NCI-H146 (cell line): Measurements from ENCODE around the gene SYTL2.
"Not testable (repeated sequence)": the region's sequence is repeated elsewhere in the genome, so short reads cannot be mapped to it uniquely, and the experiment has no call there.

Experiments used
- DNase-seq: peaks from one replicate; lab custom pipeline; 2025; lab: John Stamatoyannopoulos, UW

SYTL2 gene, protein sequence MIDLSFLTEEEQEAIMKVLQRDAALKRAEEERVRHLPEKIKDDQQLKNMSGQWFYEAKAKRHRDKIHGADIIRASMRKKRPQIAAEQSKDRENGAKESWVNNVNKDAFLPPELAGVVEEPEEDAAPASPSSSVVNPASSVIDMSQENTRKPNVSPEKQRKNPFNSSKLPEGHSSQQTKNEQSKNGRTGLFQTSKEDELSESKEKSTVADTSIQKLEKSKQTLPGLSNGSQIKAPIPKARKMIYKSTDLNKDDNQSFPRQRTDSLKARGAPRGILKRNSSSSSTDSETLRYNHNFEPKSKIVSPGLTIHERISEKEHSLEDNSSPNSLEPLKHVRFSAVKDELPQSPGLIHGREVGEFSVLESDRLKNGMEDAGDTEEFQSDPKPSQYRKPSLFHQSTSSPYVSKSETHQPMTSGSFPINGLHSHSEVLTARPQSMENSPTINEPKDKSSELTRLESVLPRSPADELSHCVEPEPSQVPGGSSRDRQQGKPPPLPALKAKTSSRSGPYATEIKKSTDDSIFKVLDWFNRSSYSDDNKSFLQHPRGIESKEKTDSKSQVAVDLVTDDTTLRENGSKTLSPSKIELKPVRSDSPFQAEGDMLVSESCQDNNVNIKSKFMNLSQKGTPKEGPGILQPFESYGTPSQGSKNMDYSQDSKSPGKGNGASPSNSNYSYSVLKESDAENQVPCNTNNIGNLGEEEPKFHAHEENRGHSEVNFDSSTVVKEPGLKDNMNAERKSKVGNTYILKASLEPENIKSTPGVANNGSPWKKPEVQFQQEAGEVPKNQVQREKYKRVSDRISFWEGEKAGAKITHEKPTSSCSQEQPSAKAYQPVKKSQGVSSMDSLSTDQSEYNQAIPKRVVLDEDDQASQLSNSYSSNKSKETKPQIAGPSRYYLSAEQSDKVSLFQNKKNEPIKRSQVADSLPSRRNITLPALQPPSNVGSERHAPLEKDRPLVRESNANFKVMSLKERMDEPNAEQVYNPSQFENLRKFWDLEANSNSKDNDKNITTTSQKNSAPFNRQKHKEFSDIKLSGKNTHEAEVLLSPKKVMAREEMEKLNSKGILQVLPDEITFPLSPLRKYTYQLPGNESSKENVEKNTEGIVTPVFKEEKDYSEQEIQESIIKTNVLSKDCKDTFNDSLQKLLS (N-terminal part only)

DNA sequence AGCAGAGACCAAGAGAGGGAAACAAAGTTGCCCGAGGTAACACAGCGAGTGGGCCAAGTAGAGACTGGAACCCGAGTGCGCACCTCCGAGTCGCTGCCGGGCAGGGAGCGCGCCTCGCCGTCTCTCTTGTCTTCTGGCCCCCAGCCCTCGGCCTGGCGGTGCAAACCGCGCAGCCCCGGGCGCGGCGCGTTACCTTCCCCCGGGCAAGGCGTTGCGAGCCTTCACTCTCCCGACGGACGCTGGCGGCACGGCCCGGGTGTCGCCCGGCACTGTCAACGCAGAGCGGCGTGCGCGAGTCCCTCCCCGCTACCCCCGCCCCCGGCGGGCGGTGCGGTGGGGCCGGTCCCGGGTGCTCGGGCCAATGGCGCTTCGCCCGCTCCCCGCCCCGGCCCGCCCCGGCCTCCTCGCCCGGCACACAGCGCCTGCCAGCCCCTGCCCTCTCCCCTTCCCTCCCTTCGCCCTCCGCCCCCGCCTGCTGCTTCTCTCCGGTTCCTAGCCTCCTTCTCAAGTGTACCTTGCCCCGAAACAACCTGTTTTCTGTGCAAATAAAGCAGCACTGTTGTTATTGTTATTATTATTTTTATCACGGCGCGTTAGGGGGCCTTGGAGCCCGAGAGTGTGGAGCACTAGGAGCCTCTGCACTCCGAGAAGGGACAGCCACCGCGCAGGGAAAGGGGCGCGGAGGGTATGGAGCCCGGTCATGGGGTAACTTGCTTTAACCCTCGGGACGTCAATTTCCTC lies at the start of gene SYTL2:
Gene SYTL2 (minus strand): TSS at position 271 of the 741 bp plus-strand sequence. CDS start 53,416 bp downstream, outside the sequence.
- peak; percentile 73 for DNase-seq

DNA sequence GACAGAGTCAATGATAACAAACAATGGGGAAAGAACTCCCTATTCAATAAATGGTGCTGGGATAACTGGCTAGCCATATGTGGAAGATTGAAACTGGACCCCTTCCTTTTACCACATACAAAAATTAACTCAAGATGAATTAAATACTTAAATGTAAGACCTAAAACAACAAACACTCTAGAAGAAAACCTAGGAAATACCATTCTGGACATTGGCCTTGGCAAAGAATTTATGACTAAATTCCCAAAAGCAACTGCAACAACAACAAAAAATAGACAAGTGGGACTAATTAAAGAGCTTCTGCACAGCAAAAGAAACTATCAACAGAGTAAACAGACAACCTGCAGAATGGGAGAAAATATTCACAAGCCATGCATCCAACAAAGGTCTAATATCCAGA lies 48.6 kb upstream of the SYTL2 start:
- not testable (repeated sequence) for DNase-seq

DNA sequence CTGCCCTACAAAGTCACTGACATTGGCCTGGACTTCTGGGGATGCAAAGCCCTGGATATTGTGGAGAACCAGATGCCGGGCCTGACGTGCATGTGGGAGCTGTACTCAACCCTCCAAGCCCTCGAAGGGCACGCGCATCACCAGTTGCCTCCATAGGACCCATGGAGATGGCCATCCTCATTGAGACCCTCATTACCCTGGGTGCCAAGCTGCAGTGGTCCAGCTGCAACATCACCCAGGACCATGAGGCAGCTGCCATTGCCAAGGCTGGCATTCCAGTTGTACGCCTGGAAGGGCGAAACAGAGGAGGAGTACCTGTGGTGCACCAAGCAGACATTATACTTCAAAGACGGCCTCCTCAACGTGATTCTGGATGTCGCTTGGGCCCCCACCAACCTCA lies 46.2 kb upstream of the SYTL2 start:
- no peak for DNase-seq

DNA sequence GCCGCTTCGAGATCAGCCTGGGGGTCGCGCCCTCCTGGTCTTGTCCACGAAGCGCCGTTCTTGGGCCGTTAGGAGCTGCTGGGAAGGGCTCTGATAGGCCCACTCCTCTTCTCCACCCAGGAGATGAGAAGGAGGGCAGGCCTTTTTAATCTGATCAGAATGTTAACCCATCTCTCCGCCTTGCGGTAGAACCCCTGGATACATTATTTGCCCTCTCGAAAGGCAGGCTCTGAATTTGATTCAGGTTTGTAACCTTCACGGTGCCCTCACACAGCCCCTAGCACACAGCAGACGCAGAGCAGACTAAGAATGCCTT lies 44.4 kb upstream of the SYTL2 start, which contains the start of gene CCDC83:
Gene CCDC83 (plus strand): TSS at position 43 of the 316 bp plus-strand sequence. CDS start 9,741 bp downstream, outside the sequence.
- peak; percentile 43 for DNase-seq

DNA sequence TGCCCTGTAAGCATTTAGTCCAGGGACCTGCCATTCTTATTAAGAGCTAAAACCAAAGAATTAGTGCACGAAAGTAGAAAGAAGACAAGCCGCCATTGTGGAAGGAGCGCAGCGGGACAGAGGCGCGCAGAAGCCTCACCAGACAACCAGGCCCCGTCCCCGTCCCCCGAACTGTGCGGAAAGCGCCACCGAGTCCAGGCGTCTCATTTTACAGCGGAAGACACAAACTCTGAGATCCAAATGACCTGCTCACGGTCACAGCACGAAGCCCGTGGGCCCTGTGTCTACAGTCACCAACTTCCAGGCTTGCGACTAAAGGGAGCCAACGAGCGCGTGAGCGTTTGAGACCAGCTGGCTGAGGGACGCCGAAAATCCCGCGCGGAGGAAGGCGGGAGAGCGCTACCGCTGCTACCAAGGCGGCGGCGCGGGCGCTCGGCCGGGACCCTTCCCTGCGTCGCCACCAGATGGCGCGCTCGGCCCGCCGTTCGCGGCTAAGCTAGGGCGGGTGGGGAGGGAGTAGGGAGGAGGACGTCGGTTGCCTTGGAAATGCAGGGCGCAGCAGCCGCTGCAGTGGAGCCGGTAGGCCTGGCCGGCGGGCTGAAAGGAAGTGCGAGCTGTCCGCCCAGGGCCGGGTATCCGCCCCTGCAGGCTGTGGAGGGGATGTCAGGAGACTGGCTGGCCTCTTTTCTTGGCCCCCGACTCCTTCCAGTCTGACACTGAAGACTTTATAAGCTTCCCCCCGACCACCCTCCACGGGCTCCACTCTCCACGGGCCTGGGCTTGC lies 43.8 kb upstream of the SYTL2 start:
- DNase-seq: peak; percentile 95

DNA sequence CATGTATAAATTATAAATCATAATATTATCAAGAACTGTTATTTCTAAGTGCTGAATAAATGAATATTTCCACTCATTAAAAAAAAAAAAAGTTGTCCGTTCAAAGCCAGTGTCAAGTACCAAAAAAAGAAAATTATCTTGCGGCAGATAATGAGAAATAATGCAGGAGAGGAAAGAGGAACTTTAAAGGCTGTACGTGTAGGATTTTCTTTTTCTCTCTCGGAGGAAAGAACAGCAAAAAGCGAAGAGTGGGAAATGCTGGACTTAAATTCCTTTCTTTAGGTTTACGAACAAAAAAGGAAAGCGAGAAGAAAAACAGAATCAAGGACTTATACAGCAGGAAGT lies 43.2 kb upstream of the SYTL2 start:
- DNase-seq: no peak

DNA sequence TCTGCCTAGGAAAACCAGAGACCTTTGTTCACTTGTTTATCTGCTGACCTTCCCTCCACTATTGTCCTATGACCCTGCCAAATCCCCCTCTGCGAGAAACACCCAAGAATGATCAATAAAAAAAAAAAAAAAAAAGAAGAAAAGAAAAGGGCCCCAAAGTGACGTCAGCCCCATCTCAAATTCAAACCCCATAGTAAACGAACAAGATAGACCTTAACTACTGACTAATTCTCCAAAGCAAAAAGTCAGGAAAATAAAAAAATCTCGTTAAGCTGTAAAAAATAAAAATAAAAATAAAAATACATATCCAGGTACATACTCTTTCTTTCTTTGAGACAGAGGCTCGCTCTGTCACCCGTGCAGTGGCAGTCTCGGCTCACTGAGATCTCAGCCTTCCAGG lies 42.6 kb upstream of the SYTL2 start:
- not testable (repeated sequence) for DNase-seq

DNA sequence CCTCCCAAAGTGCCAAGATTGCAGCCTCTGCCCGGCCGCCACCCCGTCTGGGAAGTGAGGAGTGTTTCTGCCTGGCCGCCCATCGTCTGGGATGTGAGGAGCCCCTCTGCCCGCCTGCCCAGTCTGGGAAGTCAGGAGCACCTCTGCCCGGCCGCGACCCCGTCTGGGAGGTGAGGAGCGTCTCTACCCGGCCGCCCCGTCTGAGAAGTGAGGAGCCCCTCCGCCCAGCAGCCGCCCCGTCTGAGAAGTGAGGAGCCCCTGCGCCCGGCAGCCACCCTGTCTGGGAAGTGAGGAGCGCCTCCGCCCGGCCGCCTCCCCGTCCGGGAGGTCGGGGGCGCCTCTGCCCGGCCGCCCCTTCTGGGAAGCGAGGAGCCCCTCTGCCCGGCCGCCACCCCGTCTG lies 41.8 kb upstream of the SYTL2 start:
- not testable (repeated sequence) for DNase-seq

DNA sequence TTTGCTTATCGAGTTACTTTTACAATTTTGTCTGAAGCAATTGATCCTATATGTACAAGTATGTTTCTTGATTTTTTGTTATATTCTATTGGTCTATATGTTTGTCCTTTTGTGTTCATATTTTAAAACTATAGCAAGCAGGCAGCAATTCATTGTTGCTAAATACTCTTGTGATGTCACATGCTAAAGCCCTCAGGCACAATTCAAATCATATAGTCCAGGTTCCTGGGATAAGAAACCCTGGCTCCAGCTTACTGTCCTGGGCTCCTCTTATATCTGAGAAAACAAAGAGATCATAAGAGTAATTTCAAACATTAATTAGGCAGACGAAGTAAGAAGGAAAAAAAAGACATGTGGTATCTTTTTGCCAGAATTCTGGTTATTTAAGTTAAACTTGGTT lies 37.6 kb upstream of the SYTL2 start:
- no peak for DNase-seq

DNA sequence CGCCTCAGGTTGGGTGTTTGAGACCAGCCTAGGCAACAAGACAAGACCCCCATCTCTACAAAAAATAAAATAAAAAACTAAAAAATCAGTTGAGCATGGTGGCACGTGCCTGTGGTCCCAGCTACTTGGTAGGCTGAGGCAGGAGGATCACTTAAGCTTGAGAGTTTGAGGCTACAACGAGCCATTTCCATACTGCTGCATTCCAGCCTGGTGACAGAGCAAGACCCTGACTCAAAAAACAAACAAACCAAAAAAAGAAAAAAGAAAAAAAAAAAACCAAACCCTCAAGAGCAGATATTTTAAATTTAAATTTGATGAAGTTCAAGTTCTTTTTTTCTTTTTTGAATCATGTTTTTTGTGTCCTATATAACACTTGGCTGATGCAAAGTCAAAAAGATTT lies 37.1 kb upstream of the SYTL2 start:
- DNase-seq: no peak

DNA sequence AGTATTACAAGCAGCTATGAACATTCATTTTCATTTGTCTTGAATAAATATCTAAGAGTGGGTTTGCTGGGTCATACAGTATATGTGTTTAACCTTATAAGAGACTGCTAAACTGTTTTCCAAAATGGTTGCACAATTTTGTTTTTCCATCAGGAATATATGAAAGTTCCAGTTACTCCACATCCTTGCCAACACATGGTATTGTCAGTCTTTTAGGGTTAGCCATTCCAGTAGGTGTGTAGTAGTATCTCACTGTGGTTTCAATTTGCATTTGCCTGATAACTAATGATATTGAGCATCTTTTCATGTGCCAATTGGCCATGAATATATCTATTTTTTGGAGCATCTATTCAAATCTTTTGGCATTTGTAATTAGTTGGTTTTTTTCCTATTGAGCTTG lies 36.5 kb upstream of the SYTL2 start:
- DNase-seq: no peak

DNA sequence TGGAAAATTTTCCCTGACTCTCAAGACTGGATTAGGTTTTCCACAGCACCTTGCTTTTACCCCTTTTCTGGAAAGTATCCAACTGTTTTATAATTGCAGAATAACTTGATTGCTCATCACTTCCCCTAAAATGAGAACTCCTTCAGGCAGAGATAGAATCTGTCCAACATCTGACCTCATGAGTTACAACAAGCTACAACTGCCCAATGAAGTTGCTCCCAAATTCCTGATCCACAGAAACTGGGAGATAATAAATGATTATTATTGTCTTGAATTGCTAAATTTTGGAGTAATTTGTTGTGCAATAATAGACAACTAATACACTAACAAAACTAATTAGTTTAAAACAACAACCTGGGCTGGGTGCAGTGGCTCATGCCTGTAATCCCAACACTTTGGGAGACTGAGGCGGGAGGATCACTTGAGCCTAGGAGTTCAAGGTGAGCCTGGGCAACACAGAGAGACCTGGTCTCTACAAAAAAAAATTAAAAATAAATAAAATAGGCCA lies 34.2 kb upstream of the SYTL2 start:
- DNase-seq: no peak

DNA sequence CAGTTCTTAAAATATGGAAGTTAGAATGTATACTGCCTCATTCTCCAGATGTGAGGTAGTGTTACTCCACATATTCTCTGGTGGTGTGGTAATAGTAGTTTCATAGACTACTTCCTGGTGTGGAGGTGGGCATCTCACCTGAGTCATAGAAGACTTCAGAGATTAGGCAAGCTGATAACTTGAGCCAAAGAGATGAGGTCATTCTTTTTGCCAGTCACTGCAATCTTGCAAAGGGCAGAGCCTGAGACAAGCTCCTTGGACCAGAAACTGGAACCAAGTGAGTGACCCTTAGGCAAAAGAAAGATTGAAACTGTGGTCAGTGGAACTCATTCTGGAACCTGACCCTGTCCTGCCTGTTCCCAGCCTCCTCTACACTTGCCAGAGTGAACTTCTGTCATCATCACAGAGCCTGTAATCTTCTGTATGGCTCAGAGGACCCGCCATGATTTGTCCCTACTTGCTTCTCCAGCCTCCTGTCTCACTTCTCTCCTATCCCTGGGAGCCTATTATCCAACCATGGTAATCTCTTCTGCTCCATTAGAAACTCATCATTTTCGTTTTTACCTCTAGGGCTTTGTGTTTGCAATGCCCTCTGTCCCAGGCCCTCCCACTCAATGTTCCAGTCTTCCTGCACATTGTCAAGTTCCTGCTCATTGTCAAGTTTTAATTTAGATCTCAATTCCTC lies 33.6 kb upstream of the SYTL2 start:
- DNase-seq: no peak

DNA sequence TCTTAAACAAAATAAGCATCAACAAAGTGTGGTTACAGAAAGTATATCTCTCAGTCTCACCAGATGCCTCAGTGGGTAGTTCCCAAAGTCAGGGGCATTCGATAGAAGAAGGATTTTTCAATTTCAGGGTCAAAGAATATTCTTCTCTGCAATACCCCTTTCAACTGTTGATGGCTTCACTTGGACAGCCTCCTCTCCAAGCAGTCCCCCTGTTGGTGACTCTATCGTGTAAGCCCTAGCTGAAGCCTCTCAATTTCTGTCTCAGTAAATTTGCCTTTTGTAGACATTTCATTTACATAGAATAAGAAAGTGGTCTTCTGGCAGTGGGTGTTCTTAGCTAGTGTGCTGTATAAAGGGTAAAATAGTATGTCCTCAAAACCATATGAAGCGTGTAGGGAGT lies 33.0 kb upstream of the SYTL2 start:
- DNase-seq: no peak

DNA sequence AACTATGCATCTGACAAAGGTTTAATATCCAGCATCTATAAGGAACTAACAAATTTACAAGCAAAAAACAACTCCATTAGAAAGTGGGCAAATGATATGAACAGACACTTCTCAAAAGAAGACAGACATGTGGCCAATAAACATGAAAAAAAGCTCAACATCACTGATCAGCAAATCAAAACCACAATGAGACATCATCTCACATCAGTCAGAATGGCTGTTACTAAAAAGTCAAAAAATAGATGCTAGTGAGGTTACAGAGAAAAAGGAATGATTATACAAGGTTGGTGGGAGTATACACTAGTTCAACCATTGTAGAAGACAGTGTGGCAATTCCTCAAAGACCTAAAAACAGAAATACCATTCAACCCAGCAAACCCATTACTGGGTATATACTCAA lies 30.0 kb upstream of the SYTL2 start:
- not testable (repeated sequence) for DNase-seq

DNA sequence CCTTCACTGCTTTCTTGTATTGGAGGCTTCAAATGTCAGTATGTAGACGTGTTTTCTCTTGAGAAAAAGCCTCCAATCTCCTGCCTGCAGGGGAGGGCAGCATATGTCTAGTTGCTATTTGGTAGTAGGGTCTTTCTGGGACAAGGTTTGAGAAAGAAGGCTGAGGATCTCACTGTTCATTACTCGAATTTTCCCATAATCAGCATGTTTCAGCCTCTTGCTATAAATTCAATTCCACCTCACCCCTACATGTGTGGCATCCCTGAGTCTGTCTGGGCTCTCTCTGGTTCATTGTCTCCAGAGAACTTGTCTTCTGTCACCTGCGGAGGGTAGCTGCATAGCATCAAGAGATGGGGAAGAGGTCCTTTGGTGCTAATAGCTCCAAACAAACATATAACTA lies 24.8 kb upstream of the SYTL2 start:
- no peak for DNase-seq

DNA sequence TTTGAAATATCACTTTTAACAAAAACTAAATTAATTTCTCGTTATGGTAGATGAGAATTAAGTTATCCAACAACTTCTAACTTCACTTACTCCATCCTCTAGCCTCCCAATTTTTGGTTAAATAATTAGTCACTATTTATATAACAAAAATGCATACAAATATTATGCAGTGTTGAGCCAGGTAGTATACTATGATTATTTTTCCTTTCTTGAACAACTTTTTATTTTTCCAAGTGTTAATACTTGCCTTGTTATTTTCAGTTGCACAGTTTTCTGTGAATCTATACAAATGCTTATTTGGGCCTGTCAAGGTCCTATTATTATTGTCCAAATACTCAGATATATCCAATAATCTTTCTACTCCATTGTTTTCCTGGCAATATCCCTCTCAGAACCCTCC lies 24.3 kb upstream of the SYTL2 start:
- no peak for DNase-seq

DNA sequence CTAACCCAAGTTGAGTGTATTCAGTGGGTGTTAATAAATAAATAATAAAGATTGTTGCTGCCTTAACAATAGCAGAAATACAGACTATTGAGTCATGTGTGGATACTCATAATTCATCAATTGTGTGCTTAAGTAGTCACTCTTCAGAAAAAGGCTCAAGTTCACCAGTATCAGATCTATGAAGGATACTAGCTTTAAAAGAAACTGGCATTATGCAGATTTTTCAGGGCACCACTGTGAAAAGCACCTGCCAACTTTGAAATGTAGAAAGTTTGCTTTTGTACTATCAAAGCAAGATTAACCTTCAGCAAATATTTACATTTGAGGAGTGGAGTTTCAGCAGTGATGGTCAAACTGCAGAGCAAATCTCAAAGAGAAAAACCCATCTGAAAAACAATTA lies 20.1 kb upstream of the SYTL2 start:
- peak; percentile 82 for DNase-seq

DNA sequence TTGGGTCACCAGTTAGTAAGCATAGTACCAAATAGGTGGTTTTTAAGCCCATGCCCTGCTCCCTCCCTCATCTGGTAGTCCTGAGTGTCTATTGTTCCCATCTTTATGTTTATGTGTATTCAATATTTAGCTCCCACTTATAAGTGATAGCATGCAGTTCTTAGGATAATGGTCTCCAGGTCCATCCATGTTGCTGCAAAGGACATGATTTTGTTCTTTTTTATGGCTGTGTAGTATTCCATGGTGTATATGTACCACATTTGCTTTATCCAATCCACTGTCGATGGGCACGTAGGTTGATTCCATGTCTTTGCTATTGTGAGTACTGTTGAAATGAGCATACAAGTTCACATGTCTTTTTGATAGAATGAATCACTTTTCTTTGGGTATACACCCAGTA lies 18.2 kb upstream of the SYTL2 start:
- no peak for DNase-seq

DNA sequence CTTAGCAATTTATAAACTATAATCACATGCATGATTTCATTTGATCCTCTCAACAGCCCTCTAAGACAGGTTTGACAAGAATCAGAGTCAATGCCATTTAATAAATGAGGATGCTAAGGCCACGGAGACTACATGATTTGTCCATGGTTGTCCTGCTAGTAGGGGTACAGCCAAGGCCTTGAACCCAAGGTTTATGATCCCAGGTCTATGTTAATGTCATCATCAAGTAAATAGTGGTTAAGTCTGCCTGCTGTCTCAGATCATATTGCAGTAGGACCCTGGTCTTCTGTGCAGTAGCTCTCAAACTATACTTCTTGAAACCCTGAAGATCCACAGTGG lies 17.7 kb upstream of the SYTL2 start:
- peak; percentile 25 for DNase-seq
